H1 (cell line): ENCODE measurements around the gene SHC3. TPM values are rescaled to one million over a fixed set of nuclear protein-coding genes. Genes with fewer than 3 reads are reported as not detected.

ENCODE experiments used
- CTCF ChIA-PET: fragments of 300-600 bp; sonication (Branson Sonifier 250); formaldehyde crosslinking; loops from one replicate; lab custom pipeline; 2021; ENCODE audit not compliant: partially characterized antibody; lab: Charles Lee
- POLR2A ChIA-PET: fragments of 300-600 bp; sonication (Branson Sonifier 250); formaldehyde crosslinking; loops from one replicate; lab custom pipeline; 2021; ENCODE audit warnings: inconsistent platforms; ENCODE audit not compliant: partially characterized antibody; lab: Charles Lee
- DNase-seq, 2 experiments: peaks; one replicate each; pipeline versions ENCODE4 v3.0.0 to v3.0.0-alpha.2; 2010 to 2022; ENCODE audit warnings: low spot score in 2 of 2, low read depth in 1 of 2, mixed read lengths in 1 of 2
- FAIRE-seq: peaks from 2 replicates; lab custom pipeline; 2011; peaks lifted over from hg19 to GRCh38; lab: Jason Lieb, UNC
- H2AFZ ChIP-seq: 2 replicates; pipeline ENCODE4 v1.8.1; 2012; ENCODE audit warnings: low read length, inconsistent platforms
- H2AK5ac ChIP-seq: 2 replicates; pipeline ENCODE4 v1.6.1; 2013; ENCODE audit warnings: low read depth, low read length
- H2BK120ac ChIP-seq: replicated peaks from 2 replicates; pipeline ENCODE3; 2013; ENCODE audit warnings: low read depth, low read length, inconsistent platforms
- H2BK12ac ChIP-seq: 2 replicates; pipeline ENCODE4 v1.6.1; 2013; ENCODE audit warnings: low read depth, low read length
- H2BK15ac ChIP-seq: 2 replicates; pipeline ENCODE4 v1.6.1; 2013; ENCODE audit warnings: low read length
- H2BK20ac ChIP-seq: 2 replicates; pipeline ENCODE4 v1.6.1; 2013; ENCODE audit warnings: low read length
- H2BK5ac ChIP-seq: 2 replicates; pipeline ENCODE4 v1.6.1; 2013; ENCODE audit warnings: low read depth, low read length
- H3K14ac ChIP-seq: 2 replicates; pipeline ENCODE4 v1.6.1; 2013; ENCODE audit warnings: inconsistent platforms; ENCODE audit not compliant: insufficient read length
- H3K18ac ChIP-seq: 2 replicates; pipeline ENCODE4 v1.6.1; 2013; ENCODE audit warnings: low read length; ENCODE audit errors: extremely low read depth
- H3K23ac ChIP-seq: 2 replicates; pipeline ENCODE4 v1.6.1; 2013; ENCODE audit warnings: inconsistent platforms; ENCODE audit not compliant: insufficient read length
- H3K23me2 ChIP-seq: 2 replicates; pipeline ENCODE4 v1.6.1; 2013; ENCODE audit warnings: low read depth, low read length
- H3K27ac ChIP-seq: 2 replicates; pipeline ENCODE4 v1.6.1; 2011; ENCODE audit warnings: low read depth, low read length, inconsistent platforms
- H3K27me3 ChIP-seq, 4 experiments: replicated peaks in 1 of 4; 1 replicate in 1 of 4; 2 replicates in 3 of 4; pipeline versions ENCODE4 v1.6.1 to v1.8.1; 2011 to 2013; ENCODE audit warnings: low read length in 3 of 4, mild to moderate bottlenecking in 3 of 4, inconsistent platforms in 2 of 4, mixed read lengths in 2 of 4, moderate library complexity in 1 of 4; ENCODE audit not compliant: control insufficient read depth in 3 of 4, insufficient read depth in 3 of 4; ENCODE audit errors: extremely low read depth in 1 of 4
- H3K36me3 ChIP-seq, 4 experiments: 2 replicates each; pipeline versions ENCODE4 v1.6.1 to v1.8.1; 2011 to 2013; ENCODE audit warnings: mild to moderate bottlenecking in 4 of 4, low read length in 3 of 4, moderate library complexity in 2 of 4, control low read depth in 1 of 4, inconsistent platforms in 1 of 4; ENCODE audit not compliant: insufficient read depth in 4 of 4, control insufficient read depth in 2 of 4
- H3K4ac ChIP-seq: replicated peaks from 2 replicates; pipeline ENCODE3; 2013; ENCODE audit warnings: low read length, low read depth, mixed read lengths, inconsistent platforms; ENCODE audit not compliant: insufficient read length
- H3K4me1 ChIP-seq, 4 experiments: replicated peaks in 1 of 4; 1 replicate in 1 of 4; 2 replicates in 3 of 4; pipeline versions ENCODE4 v1.6.1 to v1.8.1; 2011 to 2013; ENCODE audit warnings: low read length in 3 of 4, inconsistent platforms in 2 of 4, mixed read lengths in 1 of 4; ENCODE audit not compliant: insufficient read depth in 4 of 4, control insufficient read depth in 3 of 4
- H3K4me2 ChIP-seq, 2 experiments: 2 replicates each; pipeline versions ENCODE4 v1.6.1 to v1.8.1; 2011 to 2013; ENCODE audit warnings: low read depth in 2 of 2, low read length in 2 of 2, control low read depth in 1 of 2, inconsistent platforms in 1 of 2, mild to moderate bottlenecking in 1 of 2; ENCODE audit not compliant: insufficient read depth in 1 of 2
- H3K4me3 ChIP-seq, 4 experiments: fragments of 200-600, 300-600 bp in 1 of 4; sonication (generic), shearing (Covaris generic), sonication (Bioruptor Twin) in 1 of 4; 2 replicates each; pipeline versions ENCODE4 v1.5.1 to v1.8.1; 2011 to 2016; ENCODE audit warnings: low read length in 4 of 4, low read depth in 3 of 4, control low read depth in 2 of 4, inconsistent platforms in 2 of 4, mild to moderate bottlenecking in 2 of 4, mixed read lengths in 1 of 4, moderate library complexity in 1 of 4; ENCODE audit not compliant: insufficient read depth in 2 of 4; ENCODE audit errors: extremely low read depth in 1 of 4
- H3K56ac ChIP-seq: replicated peaks from 2 replicates; pipeline ENCODE3; 2013; ENCODE audit warnings: low read depth, mild to moderate bottlenecking, mixed read lengths, low read length, inconsistent platforms; ENCODE audit not compliant: insufficient read length
- H3K79me1 ChIP-seq: 2 replicates; pipeline ENCODE4 v1.6.1; 2013; ENCODE audit warnings: low read depth, low read length, control low read depth
- H3K79me2 ChIP-seq, 2 experiments: 2 replicates each; pipeline versions ENCODE4 v1.6.1 to v1.8.1; 2012 to 2013; ENCODE audit warnings: low read length in 2 of 2, mild to moderate bottlenecking in 2 of 2, inconsistent platforms in 1 of 2; ENCODE audit not compliant: insufficient read depth in 2 of 2, control insufficient read depth in 1 of 2
- H3K9ac ChIP-seq, 4 experiments: replicated peaks in 1 of 4; 1 replicate in 1 of 4; 2 replicates in 3 of 4; pipeline versions ENCODE4 v1.6.1 to v1.8.1; 2011 to 2013; ENCODE audit warnings: low read depth in 3 of 4, low read length in 3 of 4, control low read depth in 2 of 4, mild to moderate bottlenecking in 2 of 4, moderate library complexity in 2 of 4, inconsistent platforms in 1 of 4; ENCODE audit errors: extremely low read depth in 1 of 4
- H3K9me3 ChIP-seq, 2 experiments: 2 replicates each; pipeline versions ENCODE4 v1.6.1 to v1.8.1; 2012 to 2013; ENCODE audit warnings: mild to moderate bottlenecking in 2 of 2, moderate library complexity in 2 of 2, control low read depth in 1 of 2, inconsistent platforms in 1 of 2, low read depth in 1 of 2, low read length in 1 of 2, mixed read lengths in 1 of 2; ENCODE audit not compliant: insufficient read depth in 2 of 2
- H4K20me1 ChIP-seq, 2 experiments: replicated peaks in 1 of 2; 2 replicates each; pipeline versions ENCODE3 to v1.8.1; 2011 to 2013; ENCODE audit warnings: inconsistent platforms in 2 of 2, low read length in 2 of 2, mild to moderate bottlenecking in 1 of 2; ENCODE audit not compliant: insufficient read depth in 2 of 2, control insufficient read depth in 1 of 2
- H4K5ac ChIP-seq: 2 replicates; pipeline ENCODE4 v1.6.1; 2013; ENCODE audit warnings: low read length, low read depth, mixed read lengths, inconsistent platforms; ENCODE audit not compliant: insufficient read length
- H4K8ac ChIP-seq: 2 replicates; pipeline ENCODE4 v1.8.0; 2013; ENCODE audit warnings: mild to moderate bottlenecking, moderate library complexity, low read length, inconsistent platforms; ENCODE audit not compliant: insufficient read depth; ENCODE audit errors: extremely low read depth
- H4K91ac ChIP-seq: replicated peaks from 2 replicates; pipeline ENCODE3; 2013; ENCODE audit warnings: low read length, mixed read lengths, inconsistent platforms; ENCODE audit not compliant: insufficient read length
- BACH1 ChIP-seq: IDR thresholded peaks from 2 replicates; pipeline ENCODE4 v1.6.1; 2012; ENCODE audit warnings: low read length, improper control_type of control experiment
- CHD1 ChIP-seq: IDR thresholded peaks from 2 replicates; pipeline ENCODE4 v1.6.1; 2012; ENCODE audit warnings: low read depth, low read length, improper control_type of control experiment
- CTBP2 ChIP-seq: IDR thresholded peaks from 2 replicates; pipeline ENCODE4 v1.7.0; 2011; ENCODE audit warnings: borderline replicate concordance, mild to moderate bottlenecking, moderate library complexity, mixed read lengths, low read length; ENCODE audit not compliant: insufficient read depth, insufficient read length
- JUND ChIP-seq: IDR thresholded peaks from 2 replicates; pipeline ENCODE4 v1.6.1; 2011; ENCODE audit warnings: mild to moderate bottlenecking, improper control_type of control experiment, low read length
- KDM1A ChIP-seq: fragments of 200-600, 300-600 bp; sonication (generic); IDR thresholded peaks from 2 replicates; pipeline ENCODE4 v1.7.1; 2016; ENCODE audit warnings: mild to moderate bottlenecking, low read length, borderline replicate concordance
- RXRA ChIP-seq: IDR thresholded peaks from 2 replicates; pipeline ENCODE4 v1.6.1; 2011; ENCODE audit warnings: low read depth, mild to moderate bottlenecking, low read length, moderate library complexity; ENCODE audit not compliant: insufficient read depth
- SAP30 ChIP-seq: fragments of 300-600 bp; sonication (generic); IDR thresholded peaks from 2 replicates; pipeline ENCODE4 v1.7.1; 2012; ENCODE audit warnings: low read length, moderate library complexity, mild to moderate bottlenecking, inconsistent platforms; ENCODE audit not compliant: insufficient read depth, insufficient replicate concordance
- SIX5 ChIP-seq: IDR thresholded peaks from 2 replicates; pipeline ENCODE4 v1.6.1; 2011; ENCODE audit warnings: mild to moderate bottlenecking, low read depth, low read length
- TAF1 ChIP-seq: IDR thresholded peaks from 2 replicates; pipeline ENCODE4 v1.6.1; 2011; ENCODE audit warnings: mild to moderate bottlenecking, low read depth, low read length
- WGBS, 2 experiments: shearing (Covaris generic) in 1 of 2; methylation state at CpG; one replicate each; pipeline versions ENCODE4 v1.1.6 to v1.1.7; 2013 to 2015; ENCODE audit warnings: low lambda C conversion rate in 2 of 2, mixed read lengths in 2 of 2, inconsistent platforms in 1 of 2, low coverage in 1 of 2, missing lambda C conversion rate in 1 of 2; ENCODE audit not compliant: insufficient replicate concordance in 2 of 2, insufficient coverage in 1 of 2, insufficient read length in 1 of 2; ENCODE audit errors: extremely low coverage in 1 of 2, missing lambda C conversion rate in 1 of 2; 5-methylcytosine and 5-hydroxymethylcytosine counted together
- polyA plus RNA-seq, 7 experiments: library from polyadenylated mRNA; depleted of rRNA in 3 of 7; stranded (reverse) in 5 of 7; unstranded in 2 of 7; fragments of >200 nt in 5 of 7; fragments of 200-250 nt in 2 of 7; gene quantifications; 1 replicate in 5 of 7; 2 replicates in 1 of 7; 4 replicates in 1 of 7; pipeline versions ENCODE4 v1.2.1 to v1.2.3, GENCODE V29; 2011 to 2013; ENCODE audit warnings: missing spikeins in 2 of 7, mixed read lengths in 2 of 7
- total RNA-seq: library from RNA; stranded (reverse); fragmentation: NEBNext Ultra II Directional; extraction: Animal tissue kit (Norgen Biotek cat#: 25700); gene quantifications from 2 replicates; pipeline ENCODE4 v1.2.1, GENCODE V29; 2021
- TF ChIP-seq, protein P1 (sequence below): IDR thresholded peaks from 2 replicates; pipeline ENCODE4 v1.6.1; 2012; ENCODE audit warnings: low read length, inconsistent platforms

Gene SHC3
- total and polyA plus RNA-seq, 2 of the 8 experiments (the other 6 are each of a cell fraction or from before 2014, with no cell fraction given) = 1.4 to 7.1 TPM

GRCh38 chr9:89079391-89079790, 99.2 kb downstream of the SHC3 start:
- TF ChIP-seq CHD1 (no peak), SAP30 (no peak), SIX5 (no peak), RXRA (no peak), KDM1A (no peak), TAF1 (no peak), CTBP2 (no peak), BACH1 (no peak), JUND (no peak)
- TF ChIP-seq, protein P1, sequence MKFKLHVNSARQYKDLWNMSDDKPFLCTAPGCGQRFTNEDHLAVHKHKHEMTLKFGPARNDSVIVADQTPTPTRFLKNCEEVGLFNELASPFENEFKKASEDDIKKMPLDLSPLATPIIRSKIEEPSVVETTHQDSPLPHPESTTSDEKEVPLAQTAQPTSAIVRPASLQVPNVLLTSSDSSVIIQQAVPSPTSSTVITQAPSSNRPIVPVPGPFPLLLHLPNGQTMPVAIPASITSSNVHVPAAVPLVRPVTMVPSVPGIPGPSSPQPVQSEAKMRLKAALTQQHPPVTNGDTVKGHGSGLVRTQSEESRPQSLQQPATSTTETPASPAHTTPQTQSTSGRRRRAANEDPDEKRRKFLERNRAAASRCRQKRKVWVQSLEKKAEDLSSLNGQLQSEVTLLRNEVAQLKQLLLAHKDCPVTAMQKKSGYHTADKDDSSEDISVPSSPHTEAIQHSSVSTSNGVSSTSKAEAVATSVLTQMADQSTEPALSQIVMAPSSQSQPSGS = no peak
- Histone ChIP-seq H2BK5ac (no peak overlapping the region), H3K27me3 (no peaks in the 10 kb centered on the region), H2BK120ac (no peak overlapping the region), H3K4me1 (no peaks in the 10 kb centered on the region; a peak in 1 of 7 replicates), H3K4me3 (no peak overlapping the region), H2BK12ac (no peak overlapping the region), H3K36me3 (no peaks in the 10 kb centered on the region), H3K14ac (no peak overlapping the region), H2BK15ac (no peak overlapping the region), H2AK5ac (no peak overlapping the region), H4K91ac (no peak overlapping the region), H2BK20ac (no peak overlapping the region), H3K9ac (no peak overlapping the region), H4K8ac (no peak overlapping the region), H3K4me2 (no peak overlapping the region), H3K56ac (no peak overlapping the region), H3K9me3 (no peaks in the 10 kb centered on the region), H4K5ac (no peak overlapping the region), H3K79me2 (no peaks in the 10 kb centered on the region), H3K4ac (no peak overlapping the region), H3K23me2 (no peaks in the 10 kb centered on the region), H3K79me1 (no peaks in the 10 kb centered on the region), H4K20me1 (no peaks in the 10 kb centered on the region), H3K18ac (no peak overlapping the region), H3K23ac (no peak overlapping the region), H3K27ac (no peak overlapping the region), H2AFZ (no peak overlapping the region)
- WGBS, 2 experiments = 84% methylated on average over 2 of the region's 2 CpGs; no CpG with 5 or more reads in 1 of the 2 experiments
- no peak for DNase-seq
- ChIA-PET CTCF (interaction anchor here (1.0 to 1.5 kb wide), 3 partner anchors 21 to 266 kb away, joined by 3 to 6 read pairs (median 3); no protein-coding TSS in a partner anchor), POLR2A (no interaction called here)
- no peak for FAIRE-seq
